BJ (cell line): ENCODE results near the gene ESM1. TPM values are rescaled to one million over a fixed set of nuclear protein-coding genes. Genes with fewer than 3 reads are reported as not detected.

ENCODE experiments used
- CTCF ChIA-PET: fragments of 350-600 bp; formaldehyde crosslinking; extraction: SDS; loops from one replicate; lab custom pipeline; 2021; ENCODE audit warnings: antibody characterized with exemption, inconsistent platforms; lab: Yijun Ruan, JAX
- POLR2A ChIA-PET: fragments of 300-600 bp; sonication (Branson Sonifier 250); formaldehyde crosslinking; extraction: SDS; loops from one replicate; lab custom pipeline; 2021; ENCODE audit warnings: antibody characterized with exemption; lab: Charles Lee
- DNase-seq: peaks from one replicate; pipeline ENCODE4 v3.0.0-alpha.2; 2011; ENCODE audit warnings: low read depth
- H3K27me3 ChIP-seq: 2 replicates; pipeline ENCODE4 v1.6.0; 2011; ENCODE audit warnings: low read length; ENCODE audit not compliant: control insufficient read depth, insufficient read depth
- H3K36me3 ChIP-seq: 2 replicates; pipeline ENCODE4 v1.5.1; 2011; ENCODE audit warnings: low read length; ENCODE audit not compliant: control insufficient read depth, insufficient read depth
- H3K4me3 ChIP-seq: 2 replicates; pipeline ENCODE4 v1.5.1; 2011; ENCODE audit warnings: low read depth, mild to moderate bottlenecking, control low read depth, low read length
- polyA plus RNA-seq: library from polyadenylated mRNA; depleted of rRNA; stranded (reverse); fragments of >200 nt; gene quantifications from 2 replicates; pipeline ENCODE4 v1.2.3, GENCODE V29; 2011
- TF ChIP-seq, protein P1 (sequence below): IDR thresholded peaks from 2 replicates; pipeline ENCODE4 v1.5.1; 2011; ENCODE audit warnings: low read depth, mild to moderate bottlenecking, control low read depth, inconsistent platforms, low read length, moderate library complexity; ENCODE audit not compliant: insufficient read depth

ESM1 gene
- polyA plus RNA-seq, 1 experiment, result 2.4 TPM

DNA sequence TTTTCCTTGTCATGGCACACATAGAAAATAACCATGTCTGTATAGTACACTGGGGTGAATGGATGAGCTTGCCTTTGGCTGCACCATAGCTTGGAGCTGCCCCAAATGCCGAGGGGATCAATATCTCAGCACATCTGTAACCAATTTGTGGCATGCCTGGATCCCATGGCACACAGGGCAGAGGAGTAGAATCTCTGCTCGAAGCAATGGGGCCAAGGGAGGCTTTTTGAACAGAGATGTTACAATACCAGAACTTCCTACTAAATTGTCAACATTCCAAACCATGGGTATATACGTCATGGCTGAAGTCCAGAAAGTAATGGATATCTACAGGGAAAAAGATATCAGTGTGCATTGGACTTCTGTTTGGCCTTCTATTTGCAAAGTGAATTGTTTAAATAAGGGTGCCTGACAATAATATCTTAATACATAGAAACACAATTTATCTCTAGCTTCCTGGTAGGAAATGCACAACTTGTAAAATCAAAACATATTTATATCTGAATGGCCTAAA lies 39.0 kb downstream of the ESM1 start:
- TF ChIP-seq, protein P1, sequence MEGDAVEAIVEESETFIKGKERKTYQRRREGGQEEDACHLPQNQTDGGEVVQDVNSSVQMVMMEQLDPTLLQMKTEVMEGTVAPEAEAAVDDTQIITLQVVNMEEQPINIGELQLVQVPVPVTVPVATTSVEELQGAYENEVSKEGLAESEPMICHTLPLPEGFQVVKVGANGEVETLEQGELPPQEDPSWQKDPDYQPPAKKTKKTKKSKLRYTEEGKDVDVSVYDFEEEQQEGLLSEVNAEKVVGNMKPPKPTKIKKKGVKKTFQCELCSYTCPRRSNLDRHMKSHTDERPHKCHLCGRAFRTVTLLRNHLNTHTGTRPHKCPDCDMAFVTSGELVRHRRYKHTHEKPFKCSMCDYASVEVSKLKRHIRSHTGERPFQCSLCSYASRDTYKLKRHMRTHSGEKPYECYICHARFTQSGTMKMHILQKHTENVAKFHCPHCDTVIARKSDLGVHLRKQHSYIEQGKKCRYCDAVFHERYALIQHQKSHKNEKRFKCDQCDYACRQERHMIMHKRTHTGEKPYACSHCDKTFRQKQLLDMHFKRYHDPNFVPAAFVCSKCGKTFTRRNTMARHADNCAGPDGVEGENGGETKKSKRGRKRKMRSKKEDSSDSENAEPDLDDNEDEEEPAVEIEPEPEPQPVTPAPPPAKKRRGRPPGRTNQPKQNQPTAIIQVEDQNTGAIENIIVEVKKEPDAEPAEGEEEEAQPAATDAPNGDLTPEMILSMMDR, result no peak
- CTCF ChIA-PET, result interaction anchor here (2.0 kb wide), 1 partner anchor 200 kb away, joined by 8 read pairs; no protein-coding TSS in a partner anchor
- no peak for DNase-seq
- H3K36me3 ChIP-seq, result no peaks in the 10 kb centered on the region
- no peaks in the 10 kb centered on the region; the same call in 1 of the 2 replicates for H3K27me3 ChIP-seq
- H3K4me3 ChIP-seq, result no peak overlapping the region
- POLR2A ChIA-PET, result no interaction called here

DNA sequence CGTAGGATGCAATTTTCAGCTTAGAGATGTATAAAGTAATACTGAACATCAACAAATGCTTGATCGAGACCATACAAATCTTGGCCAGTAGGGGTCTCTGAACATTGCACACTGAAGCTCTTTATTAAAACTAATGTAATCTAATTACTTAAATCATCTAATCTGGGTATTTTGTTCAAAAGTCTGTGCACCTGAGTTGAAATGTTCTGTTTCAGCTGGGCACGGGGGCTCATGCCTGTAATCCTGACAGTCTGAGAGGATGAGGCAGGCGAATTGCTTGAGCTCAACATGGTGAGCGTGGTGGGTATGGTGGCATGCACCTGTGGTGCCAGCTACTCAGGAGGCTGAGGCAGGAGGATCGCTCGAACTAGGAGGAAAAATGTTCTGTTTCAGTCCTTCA lies 41.0 kb downstream of the ESM1 start:
- no peak overlapping the region for H3K4me3 ChIP-seq
- no peaks in the 10 kb centered on the region for H3K36me3 ChIP-seq
- DNase-seq, result no peak
- TF ChIP-seq, protein P1, result peak; percentile 80
- H3K27me3 ChIP-seq, result no peaks in the 10 kb centered on the region
- ChIA-PET POLR2A (interaction anchor here (0.9 kb wide), 1 partner anchor 216 kb away, joined by 4 read pairs; the partner anchor contains the start of gene GPX8), CTCF (interaction anchor here (0.6 to 7.0 kb wide), 49 partner anchors 8 to 1439 kb away, joined by 3 to 95 read pairs (median 5); partner anchors contain the start of genes ESM1 and GPX8)

DNA sequence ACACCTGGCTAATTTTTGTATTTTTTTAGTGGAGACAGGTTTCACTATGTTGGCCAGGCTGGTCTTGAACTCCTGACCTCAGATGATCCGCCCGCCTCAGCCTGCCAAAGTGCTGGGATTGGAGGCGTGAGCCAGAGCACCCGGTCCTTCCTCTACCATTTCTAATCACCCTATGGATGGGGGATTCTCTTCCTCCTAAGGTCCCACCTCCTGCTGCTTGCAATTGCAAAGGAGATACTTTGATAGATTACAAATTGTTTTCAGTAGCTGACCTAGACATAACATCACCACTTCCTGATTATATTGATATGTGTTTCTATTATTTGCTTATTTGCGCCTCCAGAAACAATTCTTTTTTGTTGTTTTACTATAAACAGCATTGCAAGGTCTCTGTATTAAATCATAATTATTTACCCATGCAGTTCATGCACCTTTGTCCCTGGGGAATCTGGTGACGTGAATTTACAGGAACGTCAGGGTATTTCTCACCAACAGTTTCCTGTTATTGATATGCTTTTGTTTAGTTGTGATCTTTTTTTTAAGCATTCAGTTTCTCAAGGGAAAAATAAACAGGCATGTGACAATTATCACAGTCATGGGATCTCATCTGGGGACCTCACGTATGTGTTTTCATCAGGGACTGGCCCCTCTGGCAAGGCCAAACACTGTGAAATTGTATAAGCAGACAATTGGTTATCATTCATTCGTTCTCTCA lies 43.2 kb downstream of the ESM1 start:
- no peak overlapping the region for H3K4me3 ChIP-seq
- POLR2A ChIA-PET, result no interaction called here
- no peak for DNase-seq
- CTCF ChIA-PET, result interaction anchor here (1.0 to 7.0 kb wide), 10 partner anchors 13 to 218 kb away, joined by 3 to 95 read pairs (median 33); partner anchors contain the start of genes ESM1 and GPX8
- H3K36me3 ChIP-seq, result no peaks in the 10 kb centered on the region
- peaks cover 8% of the 10 kb centered on the region for H3K27me3 ChIP-seq
- TF ChIP-seq, protein P1, result no peak

- H3K36me3 ChIP-seq, result no peaks in the 10 kb centered on the region
- ChIA-PET POLR2A (no interaction called here), CTCF (interaction anchor here (1.2 to 2.5 kb wide), 3 partner anchors 8 to 210 kb away, joined by 3 to 9 read pairs (median 6); no protein-coding TSS in a partner anchor)
- no peak overlapping the region for H3K4me3 ChIP-seq
- peaks cover 19% of the 10 kb centered on the region for H3K27me3 ChIP-seq
- DNase-seq, result no peak
- TF ChIP-seq, protein P1, result no peak
Observed at GRCh38 chr5:54936201-54936600, 49.2 kb downstream of the ESM1 start.

DNA sequence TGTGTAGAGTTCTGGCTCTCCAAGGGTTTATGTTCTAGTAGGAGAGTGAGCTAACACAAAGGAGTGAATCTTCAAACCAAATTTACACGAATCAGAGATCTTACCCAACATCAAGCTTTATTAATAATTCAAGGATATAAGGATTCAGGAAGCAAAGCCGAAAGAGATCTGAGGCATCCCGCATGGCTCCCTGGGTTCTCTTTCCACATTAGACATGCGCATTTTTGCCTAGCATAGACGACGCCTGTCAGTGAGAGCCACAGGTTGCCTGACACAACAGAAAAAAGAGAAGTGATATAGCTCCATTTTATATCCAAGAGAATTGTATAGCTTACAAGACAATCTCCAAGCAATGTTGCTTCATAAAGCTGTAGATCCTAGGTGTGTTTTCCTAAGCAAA lies 52.6 kb downstream of the ESM1 start:
- TF ChIP-seq, protein P1, result no peak
- no peak overlapping the region for H3K4me3 ChIP-seq
- H3K27me3 ChIP-seq, result peaks cover 24% of the 10 kb centered on the region
- ChIA-PET CTCF (interaction anchor here (0.9 to 1.6 kb wide), 3 partner anchors 11 to 214 kb away, joined by 4 to 12 read pairs (median 5); no protein-coding TSS in a partner anchor), POLR2A (no interaction called here)
- no peaks in the 10 kb centered on the region for H3K36me3 ChIP-seq
- no peak for DNase-seq
